IMR-90 (cell line): ENCODE measurements around the gene PRSS37. TPM values are rescaled to one million over a fixed set of nuclear protein-coding genes. Genes with fewer than 3 reads are reported as not detected.

Source experiments
- polyA plus RNA-seq, 3 experiments: library from polyadenylated mRNA; depleted of rRNA; stranded (reverse); fragments of >200 nt; gene quantifications; 2 replicates each; pipeline ENCODE4 v1.2.3, GENCODE V29; 2012; ENCODE audit warnings: low replicate concordance in 1 of 3
- total RNA-seq: library from RNA; depleted of rRNA; stranded (reverse); fragments of >200 nt; gene quantifications from 2 replicates; pipeline ENCODE4 v1.2.3, GENCODE V29; 2012; rRNA removed

Gene PRSS37
- total and polyA plus RNA-seq, 2 of the 4 experiments (the other 2 are of a cell fraction), result not detected

Other genes with a start within 250 kb of the PRSS37 start
- 5.0 TPM in 2 replicates for gene DENND11, start 139.3 kb downstream of the PRSS37 start, total RNA-seq
- 2.2 and 2.9 TPM in 2 replicates for gene DENND11, start 139.3 kb downstream of the PRSS37 start, polyA plus RNA-seq (2012; rRNA removed)
- gene WEE2, start 133.1 kb downstream of the PRSS37 start, total RNA-seq, result not detected in 2 replicates
- gene WEE2, start 133.1 kb downstream of the PRSS37 start, polyA plus RNA-seq (2012; rRNA removed), result not detected in 2 replicates
- 204 and 234 TPM in 2 replicates for gene SSBP1, start 103.1 kb downstream of the PRSS37 start, total RNA-seq
- gene SSBP1, start 103.1 kb downstream of the PRSS37 start, polyA plus RNA-seq (2012; rRNA removed), result 138 and 158 TPM in 2 replicates
- 0.28 and 0.72 TPM in 2 replicates for gene TAS2R3, start 77.4 kb downstream of the PRSS37 start, total RNA-seq
- gene TAS2R3, start 77.4 kb downstream of the PRSS37 start, polyA plus RNA-seq (2012; rRNA removed), result not detected in 2 replicates
- gene TAS2R4, start 64.8 kb downstream of the PRSS37 start, total RNA-seq, result 0.18 and 0.28 TPM in 2 replicates
- 0.09 and 0.14 TPM in 2 replicates for gene TAS2R4, start 64.8 kb downstream of the PRSS37 start, polyA plus RNA-seq (2012; rRNA removed)
- under 0.01 and 0.36 TPM in 2 replicates for gene TAS2R5, start 51.3 kb downstream of the PRSS37 start, total RNA-seq
- 0.32 and 0.33 TPM in 2 replicates for gene TAS2R5, start 51.3 kb downstream of the PRSS37 start, polyA plus RNA-seq (2012; rRNA removed)
- not detected in 2 replicates for gene OR9A4, start 74.9 kb upstream of the PRSS37 start, total RNA-seq
- gene OR9A4, start 74.9 kb upstream of the PRSS37 start, polyA plus RNA-seq (2012; rRNA removed), result not detected in 2 replicates
- not detected in 2 replicates for gene CLEC5A, start 105.5 kb upstream of the PRSS37 start, total RNA-seq
- gene CLEC5A, start 105.5 kb upstream of the PRSS37 start, polyA plus RNA-seq (2012; rRNA removed), result not detected in 2 replicates
- gene TAS2R38, start 132.3 kb upstream of the PRSS37 start, total RNA-seq, result not detected in 2 replicates
- gene TAS2R38, start 132.3 kb upstream of the PRSS37 start, polyA plus RNA-seq (2012; rRNA removed), result not detected in 2 replicates
- not detected in 2 replicates for gene MGAM, start 154.4 kb upstream of the PRSS37 start, total RNA-seq
- not detected in 2 replicates for gene MGAM, start 154.4 kb upstream of the PRSS37 start, polyA plus RNA-seq (2012; rRNA removed)